Lung (tissue), 12 donors: ENCODE measurements around the gene GET3. TPM values are rescaled to one million over a fixed set of nuclear protein-coding genes. Genes with fewer than 3 reads are reported as not detected.
A peak's percentile ranks its signal among the peaks of the same experiment; 100 is the strongest.

Experiments
- ATAC-seq: fragments of 200-7000 bp; cut with Tn5 transposase; one replicate; pipeline ENCODE4 v1.9.1; 2020; ENCODE audit warnings: moderate number of reproducible peaks; ENCODE audit not compliant: insufficient read depth, low FRiP score
- DNase-seq, 3 donors: peaks; one replicate each; pipeline ENCODE4 v3.0.0-alpha.2; 2013 to 2017
- H3K27ac ChIP-seq, 2 donors: one replicate each; pipeline ENCODE4 v1.5.1; 2013; ENCODE audit warnings: mild to moderate bottlenecking in 2 of 2, moderate library complexity in 2 of 2, control low read depth in 1 of 2, inconsistent platforms in 1 of 2, low read depth in 1 of 2, low read length in 1 of 2
- H3K27me3 ChIP-seq, 3 donors: one replicate each; pipeline ENCODE4 v1.5.1; 2013; ENCODE audit warnings: low read length in 2 of 3; ENCODE audit not compliant: control insufficient read depth in 3 of 3, insufficient read depth in 3 of 3
- H3K36me3 ChIP-seq, 4 donors: one replicate each; pipeline ENCODE4 v1.5.1; 2013; ENCODE audit warnings: low read length in 4 of 4, mild to moderate bottlenecking in 1 of 4, moderate library complexity in 1 of 4; ENCODE audit not compliant: control insufficient read depth in 4 of 4, insufficient read depth in 4 of 4
- H3K4me1 ChIP-seq, 5 donors: one replicate each; pipeline ENCODE4 v1.5.1; 2013; ENCODE audit warnings: low read length in 5 of 5, mild to moderate bottlenecking in 2 of 5, moderate library complexity in 1 of 5; ENCODE audit not compliant: control insufficient read depth in 5 of 5, insufficient read depth in 5 of 5
- H3K4me3 ChIP-seq: one replicate; pipeline ENCODE4 v1.5.1; 2013; ENCODE audit warnings: mild to moderate bottlenecking, control low read depth, moderate library complexity
- H3K9ac ChIP-seq, 2 donors: one replicate each; pipeline ENCODE4 v1.5.1; 2013; ENCODE audit warnings: low read length in 2 of 2, control low read depth in 1 of 2; ENCODE audit not compliant: insufficient read depth in 1 of 2
- H3K9me3 ChIP-seq, 4 donors: one replicate each; pipeline ENCODE4 v1.5.1; 2013; ENCODE audit warnings: low read length in 3 of 4, mild to moderate bottlenecking in 1 of 4, moderate library complexity in 1 of 4; ENCODE audit not compliant: control insufficient read depth in 4 of 4, insufficient read depth in 3 of 4
- WGBS, 2 donors: extraction: QIAGEN DNeasy Blood & Tissue Kit; methylation state at CpG; one replicate each; pipeline ENCODE4 v1.1.7; 2013; 5-methylcytosine and 5-hydroxymethylcytosine counted together
- polyA plus RNA-seq, 2 donors: library from polyadenylated mRNA; stranded (reverse); fragments of 200-250 nt; gene quantifications; one replicate each; pipeline ENCODE4 v1.2.1, GENCODE V29; 2013
- total RNA-seq, 2 donors: library from RNA; depleted of rRNA in 1 of 2; stranded (reverse); fragments of >200 nt in 1 of 2; gene quantifications; one replicate each; pipeline ENCODE4 v1.2.1, GENCODE V29; 2014 to 2021
- TF ChIP-seq, protein P1 (sequence below): IDR thresholded peaks from 2 replicates; pipeline ENCODE4 v1.5.1; 2012; ENCODE audit warnings: mild to moderate bottlenecking; ENCODE audit errors: control extremely low read depth, extremely low read depth
- donor health status: control.
- donor health status: control.
- donor health status: Bipolar disorder and iron deficiency.
- donor health status: healthy.
- donor health status: DM: yes; HTN: yes; CAD: no.

Gene GET3
- total and polyA plus RNA-seq, 4 donors = 33.4 to 112 (median 76.9) TPM

DNA sequence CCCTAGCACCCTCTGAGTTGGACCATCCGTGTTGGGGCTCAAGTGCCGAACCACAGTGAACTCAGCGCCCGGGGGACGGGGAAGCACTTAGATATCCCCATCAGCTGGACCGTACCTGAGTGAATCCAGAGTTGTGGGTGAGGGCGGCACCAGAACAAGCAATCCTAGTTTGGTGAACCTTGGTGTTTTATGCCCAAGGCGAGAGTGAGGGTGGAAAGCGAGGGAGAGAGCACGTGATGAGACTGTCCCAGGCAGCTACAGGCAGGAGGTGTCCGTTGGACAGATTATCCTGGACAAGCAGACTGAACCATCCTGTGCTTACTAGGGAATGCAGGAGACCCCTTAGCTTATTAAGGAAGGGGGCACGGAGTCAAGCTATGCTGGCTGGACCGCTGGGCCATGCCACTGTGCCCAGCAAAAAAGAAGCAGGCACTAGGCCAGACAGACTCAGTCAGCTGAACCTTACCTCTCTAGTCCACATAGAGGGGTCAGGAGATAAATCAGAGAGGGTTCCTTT, 596 bp downstream of the GET3 start:
- TF ChIP-seq, protein P1, sequence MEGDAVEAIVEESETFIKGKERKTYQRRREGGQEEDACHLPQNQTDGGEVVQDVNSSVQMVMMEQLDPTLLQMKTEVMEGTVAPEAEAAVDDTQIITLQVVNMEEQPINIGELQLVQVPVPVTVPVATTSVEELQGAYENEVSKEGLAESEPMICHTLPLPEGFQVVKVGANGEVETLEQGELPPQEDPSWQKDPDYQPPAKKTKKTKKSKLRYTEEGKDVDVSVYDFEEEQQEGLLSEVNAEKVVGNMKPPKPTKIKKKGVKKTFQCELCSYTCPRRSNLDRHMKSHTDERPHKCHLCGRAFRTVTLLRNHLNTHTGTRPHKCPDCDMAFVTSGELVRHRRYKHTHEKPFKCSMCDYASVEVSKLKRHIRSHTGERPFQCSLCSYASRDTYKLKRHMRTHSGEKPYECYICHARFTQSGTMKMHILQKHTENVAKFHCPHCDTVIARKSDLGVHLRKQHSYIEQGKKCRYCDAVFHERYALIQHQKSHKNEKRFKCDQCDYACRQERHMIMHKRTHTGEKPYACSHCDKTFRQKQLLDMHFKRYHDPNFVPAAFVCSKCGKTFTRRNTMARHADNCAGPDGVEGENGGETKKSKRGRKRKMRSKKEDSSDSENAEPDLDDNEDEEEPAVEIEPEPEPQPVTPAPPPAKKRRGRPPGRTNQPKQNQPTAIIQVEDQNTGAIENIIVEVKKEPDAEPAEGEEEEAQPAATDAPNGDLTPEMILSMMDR = no peak
- no peak for ATAC-seq
- Histone ChIP-seq H3K27ac (no peak overlapping the region), H3K9ac (peak overlapping the region; percentile 87 to 92), H3K4me3 (peak overlapping the region; percentile 85), H3K4me1 (peaks cover 5 to 21% (median 9%) of the 10 kb centered on the region in 5 donors), H3K9me3 (no peaks in the 10 kb centered on the region), H3K27me3 (no peaks in the 10 kb centered on the region), H3K36me3 (peaks cover 0 to 9% (median 3%) of the 10 kb centered on the region in 4 donors)
- WGBS, 2 donors = 12 to 14% methylated on average over 13 of the region's 13 CpGs
- DNase-seq = no peak

DNA sequence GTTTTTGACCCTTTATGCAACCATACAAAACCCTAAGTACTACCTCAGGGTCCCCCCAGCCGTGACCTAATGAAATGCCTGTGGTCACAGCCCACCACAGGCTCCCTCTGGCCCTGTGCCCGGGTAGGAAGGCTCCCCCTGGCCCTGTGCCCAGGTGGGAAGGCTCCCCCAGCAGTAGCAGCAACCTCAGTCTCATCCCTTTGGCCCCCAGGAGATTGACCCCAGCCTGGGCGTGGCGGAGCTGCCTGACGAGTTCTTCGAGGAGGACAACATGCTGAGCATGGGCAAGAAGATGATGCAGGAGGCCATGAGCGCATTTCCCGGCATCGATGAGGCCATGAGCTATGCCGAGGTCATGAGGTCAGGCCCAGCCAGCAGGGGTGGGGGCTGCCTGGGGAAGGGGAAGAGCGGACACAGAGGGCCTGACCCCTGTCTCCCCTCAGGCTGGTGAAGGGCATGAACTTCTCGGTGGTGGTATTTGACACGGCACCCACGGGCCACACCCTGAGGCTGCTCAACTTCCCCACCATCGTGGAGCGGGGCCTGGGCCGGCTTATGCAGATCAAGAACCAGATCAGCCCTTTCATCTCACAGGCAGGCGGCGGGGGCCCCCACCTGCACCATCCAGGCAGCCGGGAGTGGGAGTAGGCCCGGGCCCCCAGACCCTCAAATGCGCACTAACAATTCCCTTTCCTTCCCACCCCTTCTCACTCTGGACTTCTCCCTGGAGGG, 8.0 kb downstream of the GET3 start:
- H3K36me3 ChIP-seq = peaks cover 5 to 39% (median 21%) of the 10 kb centered on the region in 4 donors
- no peak overlapping the region for H3K9ac ChIP-seq
- H3K27ac ChIP-seq = no peak overlapping the region
- H3K9me3 ChIP-seq = peaks cover 0 to 11% (median 2%) of the 10 kb centered on the region in 4 donors
- no peak for ATAC-seq
- H3K4me1 ChIP-seq = peaks cover 0 to 3% (median 0%) of the 10 kb centered on the region in 5 donors
- 84 to 89% methylated on average over 20 to 22 of the region's 22 CpGs for WGBS, 2 donors
- TF ChIP-seq, protein P1 = no peak
- no peak overlapping the region for H3K4me3 ChIP-seq
- no peak for DNase-seq
- peaks cover 0 to 7% (median 0%) of the 10 kb centered on the region in 3 donors for H3K27me3 ChIP-seq

DNA sequence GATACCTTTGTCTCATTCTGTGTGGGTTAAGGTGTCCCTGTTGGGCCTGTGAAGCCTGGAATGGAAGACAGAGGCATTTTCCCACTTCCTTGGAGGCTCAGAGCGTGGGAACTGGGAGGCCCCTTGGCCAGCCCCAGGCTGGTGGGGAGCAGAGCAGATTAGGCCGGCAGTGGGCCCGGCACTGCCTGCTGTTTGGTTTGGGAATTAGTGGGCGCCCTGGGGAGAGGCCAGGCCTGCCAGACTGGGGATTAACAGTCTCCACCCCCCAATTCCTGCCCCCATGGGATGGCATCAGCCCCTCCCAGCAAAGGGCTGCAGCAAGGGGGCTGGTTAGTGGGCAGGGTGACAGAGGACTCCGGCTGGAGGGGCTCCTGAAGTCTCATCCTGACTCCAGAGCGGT, 11.2 kb downstream of the GET3 start:
- H3K9me3 ChIP-seq = peaks cover 0 to 11% (median 2%) of the 10 kb centered on the region in 4 donors
- DNase-seq = no peak
- no peak overlapping the region for H3K27ac ChIP-seq
- H3K36me3 ChIP-seq = peaks cover 5 to 30% (median 17%) of the 10 kb centered on the region in 4 donors
- H3K9ac ChIP-seq = no peak overlapping the region
- TF ChIP-seq, protein P1 = no peak
- 76 to 90% methylated on average over 6 of the region's 6 CpGs for WGBS, 2 donors
- H3K4me3 ChIP-seq = no peak overlapping the region
- no peak for ATAC-seq
- peaks cover 0 to 4% (median 0%) of the 10 kb centered on the region in 5 donors for H3K4me1 ChIP-seq
- H3K27me3 ChIP-seq = peaks cover 0 to 16% (median 6%) of the 10 kb centered on the region in 3 donors
